Activated T-helper 1 cell treated with anti-CD3 and anti-CD28 coated beads, Interleukin-2, amount 50 U/mL, for 16 hours (primary cell): ENCODE results near the gene ITIH4.

Experiments
- DNase-seq, 2 donors: peaks; one replicate each; pipeline ENCODE4 v3.0.0-alpha.2; 2020; ENCODE audit warnings: low read depth in 1 of 2, low spot score in 1 of 2

ITIH4 gene

GRCh38 chr3:52805270-52806039 lies 25.0 kb downstream of the ITIH4 start:
- DNase-seq = no peak

GRCh38 chr3:52801839-52802238 lies 28.6 kb downstream of the ITIH4 start:
- no peak for DNase-seq

DNA sequence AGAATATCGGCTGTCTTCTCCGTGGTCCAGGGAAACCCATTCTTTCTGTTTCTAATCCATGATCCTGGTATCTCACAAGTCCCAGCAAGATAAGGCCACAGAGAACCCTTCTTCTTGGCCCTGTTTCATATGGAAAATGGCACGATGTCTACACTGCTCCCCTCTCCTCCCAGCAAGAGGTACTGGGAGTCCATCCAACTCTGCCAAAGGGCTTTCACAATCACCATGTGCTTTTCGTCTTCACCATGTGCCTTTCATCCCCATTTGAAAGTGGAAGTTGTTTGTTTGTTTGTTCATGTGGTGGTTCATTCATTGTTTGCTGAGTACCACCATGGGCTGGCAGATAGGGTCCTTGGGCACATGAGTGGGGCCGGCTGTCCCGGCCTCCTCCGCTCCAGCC lies 30.4 kb downstream of the ITIH4 start:
- DNase-seq = no peak

- no peak for DNase-seq
Measured at GRCh38 chr3:52798978-52799476, 31.4 kb downstream of the ITIH4 start.

DNA sequence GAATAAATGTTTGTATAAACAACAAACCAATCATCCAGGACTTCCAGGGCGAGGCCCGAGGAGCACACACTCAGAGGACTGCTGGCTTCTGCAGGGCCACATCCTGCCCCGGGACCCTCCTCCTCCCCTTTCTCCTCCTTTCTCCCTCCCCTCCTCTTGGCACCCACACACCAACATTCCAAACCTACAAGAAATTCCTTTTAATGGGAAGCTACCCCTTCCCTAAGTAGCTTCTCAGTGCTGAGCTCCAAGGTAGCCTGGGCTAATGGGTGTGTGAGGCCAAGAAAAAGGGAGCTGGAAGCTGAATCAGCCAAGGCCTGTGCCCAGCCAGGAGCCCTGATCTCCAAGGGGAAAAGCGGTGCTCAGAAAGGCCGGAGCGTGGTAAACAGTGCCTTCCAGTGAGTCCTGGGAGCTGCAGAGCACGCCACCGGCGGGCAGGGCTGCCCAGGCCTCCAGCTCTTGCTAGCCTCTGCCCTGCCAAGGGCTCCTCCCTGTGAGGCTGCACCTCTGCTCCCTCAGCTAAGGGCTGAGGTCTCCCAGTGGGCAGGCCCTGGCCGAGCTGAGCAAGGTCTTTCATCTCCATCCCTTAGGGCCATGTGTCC lies 32.0 kb downstream of the ITIH4 start:
- no peak for DNase-seq

DNA sequence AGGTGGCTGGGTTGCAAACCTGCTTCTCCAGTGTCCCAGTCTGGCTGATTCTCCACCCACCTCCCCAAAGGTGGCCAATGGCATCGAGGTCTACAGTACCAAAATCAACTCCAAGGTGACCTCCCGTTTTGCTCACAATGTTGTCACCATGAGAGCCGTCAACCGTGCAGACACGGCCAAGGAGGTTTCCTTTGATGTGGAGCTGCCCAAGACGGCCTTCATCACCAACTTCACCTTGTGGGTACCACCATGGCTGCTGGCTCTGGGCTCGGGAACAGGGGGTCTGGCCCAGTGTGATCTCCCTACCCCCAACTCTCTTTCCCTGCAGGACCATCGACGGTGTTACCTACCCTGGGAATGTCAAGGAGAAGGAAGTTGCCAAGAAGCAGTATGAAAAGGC lies 34.1 kb downstream of the ITIH4 start:
- no peak for DNase-seq

- DNase-seq = no peak
Measured at GRCh38 chr3:52795298-52795900, 35.1 kb downstream of the ITIH4 start.

GRCh38 chr3:52794612-52795099 lies 35.8 kb downstream of the ITIH4 start, which contains the start of gene ITIH3:
ITIH3 (plus strand) TSS chr3:52794796; CDS start chr3:52794804, 8 bp downstream.
- no peak for DNase-seq

DNA sequence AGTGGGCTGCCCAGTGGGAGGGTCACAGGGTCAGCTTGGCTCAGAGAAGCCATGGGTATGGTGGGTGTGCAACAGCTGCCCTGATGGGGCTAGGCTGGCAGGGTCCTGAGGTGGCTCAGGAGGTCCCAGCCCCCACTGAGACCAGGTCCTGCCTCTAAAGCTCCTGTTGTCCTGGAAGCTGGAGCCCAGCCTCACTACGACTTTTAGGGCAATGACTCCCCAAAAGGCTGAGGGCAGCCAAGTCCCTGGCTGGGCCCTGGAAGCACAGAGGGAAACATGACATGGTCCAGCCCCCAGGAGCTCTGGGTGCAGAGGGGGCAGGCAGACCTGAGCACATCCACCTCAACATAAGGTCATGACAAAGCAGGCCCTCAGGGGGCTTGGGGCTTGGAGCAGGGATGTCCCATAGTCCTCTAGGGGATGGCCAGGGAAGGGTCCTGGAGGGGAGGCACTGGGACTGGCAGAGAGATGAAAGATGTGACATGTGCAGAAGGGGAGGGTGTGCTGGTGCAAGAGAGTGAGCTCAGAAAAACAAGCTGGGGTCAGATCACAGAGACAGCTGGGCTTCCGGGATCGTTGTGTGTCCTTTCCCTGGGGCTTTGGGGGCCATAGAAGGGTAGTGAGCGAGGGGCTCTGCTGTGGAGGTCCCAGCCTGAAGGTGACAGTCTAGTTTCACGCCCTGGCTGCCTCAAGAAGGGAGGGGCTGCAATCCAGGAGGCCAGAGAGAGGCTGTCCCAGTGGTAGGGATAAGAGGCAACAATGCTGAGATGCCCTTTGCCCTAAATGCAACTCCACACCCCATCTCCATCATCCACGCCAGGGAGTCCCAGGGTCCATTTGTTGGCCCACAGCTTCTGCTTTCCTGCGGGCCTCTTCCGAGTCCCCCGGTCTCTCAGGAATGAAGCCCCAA lies 36.5 kb downstream of the ITIH4 start:
- no peak for DNase-seq

GRCh38 chr3:52792961-52793695 lies 37.3 kb downstream of the ITIH4 start:
- DNase-seq = no peak

DNA sequence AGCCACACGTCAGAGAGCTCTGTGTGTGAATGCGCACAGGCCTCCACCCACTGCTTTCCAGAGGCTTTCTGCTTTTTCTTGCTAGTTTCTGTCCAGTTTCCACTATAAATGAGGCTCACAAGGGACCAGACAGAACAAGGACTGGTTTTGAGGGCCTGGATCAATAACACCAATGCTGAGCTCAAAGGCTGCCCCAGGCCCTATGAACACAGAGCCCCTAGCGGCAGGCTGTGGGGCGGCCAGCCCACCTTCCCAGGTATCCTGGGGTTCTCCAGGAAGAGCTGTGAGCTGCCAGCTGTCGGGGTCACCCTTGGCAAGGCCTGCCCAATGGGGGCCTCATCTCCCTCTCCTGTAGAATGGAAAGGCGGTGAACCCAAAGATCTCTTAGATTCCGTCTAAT lies 38.1 kb downstream of the ITIH4 start:
- DNase-seq = no peak

DNA sequence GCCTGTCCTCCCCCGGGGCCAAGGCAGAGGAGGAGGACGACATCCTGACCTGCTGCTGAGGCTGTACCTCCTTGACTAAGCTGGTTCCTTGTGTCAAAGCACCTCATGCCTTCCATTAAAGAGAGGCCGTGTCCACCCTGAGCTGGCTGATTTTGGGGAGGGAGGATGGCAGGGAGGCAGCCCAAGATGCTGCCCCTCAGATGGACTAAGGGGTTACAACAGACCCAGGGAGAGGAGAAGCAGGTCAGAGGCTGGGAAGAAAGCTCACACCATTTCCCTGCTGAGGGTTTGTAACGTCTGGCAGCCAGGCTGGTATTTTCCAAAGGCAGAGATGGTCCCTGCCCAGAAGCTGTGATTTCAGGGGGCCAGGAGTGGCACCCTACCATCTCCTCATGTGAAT lies 38.5 kb downstream of the ITIH4 start:
- no peak for DNase-seq

- DNase-seq = no peak
Measured at GRCh38 chr3:52791366-52791765, 39.1 kb downstream of the ITIH4 start.

- DNase-seq = no peak
Measured at GRCh38 chr3:52790741-52791140, 39.7 kb downstream of the ITIH4 start.

DNA sequence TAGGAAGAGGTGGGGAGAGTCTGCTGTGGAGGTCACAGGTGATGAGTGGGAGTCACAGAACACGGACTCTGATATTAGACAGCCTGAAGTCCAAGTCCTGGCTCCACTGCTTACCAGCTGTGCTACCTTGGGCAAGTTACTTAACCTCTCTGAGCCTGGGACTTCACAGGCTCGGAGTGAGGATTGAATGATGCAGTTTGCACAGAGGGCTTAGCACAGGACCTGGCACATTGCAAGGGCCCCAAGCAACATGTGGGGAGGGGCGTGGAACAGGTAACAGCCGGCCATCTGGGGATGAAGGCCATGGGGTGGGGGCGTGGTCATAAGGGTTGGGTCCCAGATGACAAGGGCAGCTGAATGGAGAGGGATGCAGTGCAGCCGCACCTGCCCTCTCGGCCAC lies 40.1 kb downstream of the ITIH4 start:
- no peak for DNase-seq

GRCh38 chr3:52789746-52790040 lies 40.8 kb downstream of the ITIH4 start:
- no peak for DNase-seq

GRCh38 chr3:52788890-52789745 lies 41.4 kb downstream of the ITIH4 start:
- DNase-seq = no peak

DNA sequence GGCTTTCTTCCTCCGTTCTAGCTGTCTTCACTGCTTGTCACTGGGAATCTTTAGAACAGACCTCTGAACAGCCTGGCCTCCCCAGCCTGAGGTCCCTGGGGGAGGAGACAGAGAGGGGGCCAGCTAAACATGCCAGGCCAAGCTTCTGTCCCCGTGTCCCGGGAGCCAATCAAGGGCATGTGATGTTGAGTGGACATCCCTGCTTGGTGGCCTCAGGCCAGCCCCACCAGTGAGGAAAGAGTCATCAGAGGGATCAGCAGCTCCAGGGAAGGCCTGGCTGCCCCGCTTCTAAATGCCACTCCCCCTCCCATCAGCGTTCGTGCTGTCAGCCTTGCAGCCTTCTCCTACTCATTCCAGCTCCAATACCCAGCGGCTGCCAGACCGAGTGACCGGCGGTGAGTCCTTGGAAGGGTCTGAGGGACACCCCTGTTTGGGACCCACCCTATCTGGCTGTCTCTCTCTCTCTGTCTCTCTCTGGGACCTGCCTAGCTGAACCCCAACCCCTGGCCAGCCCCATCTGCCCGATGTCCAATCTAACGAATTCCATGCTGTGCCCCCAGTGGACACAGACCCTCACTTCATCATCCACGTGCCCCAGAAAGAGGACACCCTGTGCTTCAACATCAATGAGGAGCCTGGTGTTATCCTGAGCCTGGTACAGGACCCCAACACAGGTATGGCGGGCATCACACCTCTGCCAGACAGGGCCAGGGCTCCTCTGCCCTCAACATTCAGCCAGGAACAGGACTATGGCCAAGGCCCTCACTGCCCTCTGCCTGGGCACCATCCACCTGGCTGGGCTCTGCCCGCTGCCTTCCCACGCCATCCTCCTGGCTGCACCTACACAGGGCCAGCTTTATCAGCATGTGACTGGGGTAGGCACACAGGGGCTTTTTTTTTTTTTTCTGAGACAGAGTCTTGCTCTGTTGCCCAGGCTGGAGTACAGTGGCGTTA lies 42.5 kb downstream of the ITIH4 start:
- no peak for DNase-seq

GRCh38 chr3:52787246-52787645 lies 43.2 kb downstream of the ITIH4 start:
- DNase-seq = no peak
